NT2/D1 (cell line): Measurements from ENCODE around the gene PRM1.

Source experiments
- DNase-seq: peaks from one replicate; pipeline ENCODE4 v3.0.0-alpha.2; 2011; ENCODE audit warnings: low read depth, low spot score
- H3K27me3 ChIP-seq: 2 replicates; pipeline ENCODE4 v1.6.0; 2011; ENCODE audit warnings: mild to moderate bottlenecking; ENCODE audit not compliant: insufficient read length, insufficient read depth
- H3K36me3 ChIP-seq: 2 replicates; pipeline ENCODE4 v1.6.1; 2011; ENCODE audit warnings: mild to moderate bottlenecking, low read length, mixed read lengths; ENCODE audit not compliant: insufficient read depth, insufficient read length
- H3K4me1 ChIP-seq: 2 replicates; pipeline ENCODE4 v1.5.1; 2011; ENCODE audit not compliant: insufficient read depth, insufficient read length
- H3K4me3 ChIP-seq: 2 replicates; pipeline ENCODE4 v1.5.1; 2011; ENCODE audit warnings: low read depth; ENCODE audit not compliant: insufficient read length
- H3K9ac ChIP-seq: 2 replicates; pipeline ENCODE4 v1.6.0; 2011; ENCODE audit warnings: low read depth; ENCODE audit not compliant: insufficient read length
- H3K9me3 ChIP-seq: 2 replicates; pipeline ENCODE4 v1.5.1; 2011; ENCODE audit warnings: mild to moderate bottlenecking, low read length; ENCODE audit not compliant: insufficient read depth
- SUZ12 ChIP-seq: IDR thresholded peaks from 2 replicates; pipeline ENCODE4 v1.6.1; 2011; ENCODE audit not compliant: insufficient read length, insufficient read depth; ENCODE audit errors: extremely low read depth
- YY1 ChIP-seq: IDR thresholded peaks from 2 replicates; pipeline ENCODE4 v1.6.1; 2011; ENCODE audit not compliant: insufficient read length, insufficient read depth
- ZNF274 ChIP-seq: IDR thresholded peaks from 2 replicates; pipeline ENCODE4 v1.6.1; 2011; ENCODE audit warnings: mild to moderate bottlenecking, low read depth, low read length

Gene PRM1

GRCh38 chr16:11251525-11252481, 29.3 kb downstream of the PRM1 start:
- Histone ChIP-seq H3K36me3 (peaks cover 38% of the 10 kb centered on the region), H3K4me1 (peaks cover 21% of the 10 kb centered on the region), H3K9me3 (no peaks in the 10 kb centered on the region), H3K27me3 (no peaks in the 10 kb centered on the region), H3K9ac (no peak overlapping the region), H3K4me3 (no peak overlapping the region)
- no peak for DNase-seq
- TF ChIP-seq YY1 (no peak), ZNF274 (no peak), SUZ12 (no peak)

DNA sequence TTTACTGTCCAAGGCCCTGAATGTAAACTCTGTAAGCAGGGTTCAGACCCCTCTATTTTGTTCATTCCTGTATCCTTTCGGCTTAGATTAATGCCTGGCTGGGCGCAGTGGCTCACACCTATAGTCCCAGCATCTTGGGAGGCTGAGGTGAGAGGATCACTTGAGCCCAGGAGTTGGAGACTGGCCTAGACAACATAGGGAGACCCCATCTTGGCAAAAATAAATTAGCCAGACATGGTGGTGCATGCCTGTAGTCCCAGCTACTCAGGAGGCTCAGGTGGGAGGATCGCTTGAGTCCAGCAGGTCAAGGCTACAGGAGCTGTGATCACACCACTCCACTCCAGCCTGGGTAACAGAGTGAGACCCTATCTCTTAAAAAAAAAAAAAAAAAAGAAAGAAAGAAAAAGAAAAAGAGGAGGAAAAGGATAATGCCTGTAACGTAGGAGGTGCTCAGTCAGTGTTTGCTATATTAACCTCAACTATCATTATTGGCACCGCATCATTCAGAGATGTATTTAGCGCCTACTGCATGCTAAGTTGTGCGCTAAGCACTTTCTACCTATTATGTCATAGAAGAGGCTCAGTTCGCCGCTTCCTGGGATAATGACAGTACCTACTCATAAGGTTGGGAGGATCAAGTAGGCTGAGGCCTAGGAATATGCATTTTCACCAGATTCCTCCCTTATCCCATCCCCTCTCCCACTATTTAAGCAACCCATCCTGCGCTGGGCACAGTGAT, 30.2 kb downstream of the PRM1 start:
- Histone ChIP-seq H3K36me3 (peaks cover 38% of the 10 kb centered on the region), H3K9ac (no peak overlapping the region)

DNA sequence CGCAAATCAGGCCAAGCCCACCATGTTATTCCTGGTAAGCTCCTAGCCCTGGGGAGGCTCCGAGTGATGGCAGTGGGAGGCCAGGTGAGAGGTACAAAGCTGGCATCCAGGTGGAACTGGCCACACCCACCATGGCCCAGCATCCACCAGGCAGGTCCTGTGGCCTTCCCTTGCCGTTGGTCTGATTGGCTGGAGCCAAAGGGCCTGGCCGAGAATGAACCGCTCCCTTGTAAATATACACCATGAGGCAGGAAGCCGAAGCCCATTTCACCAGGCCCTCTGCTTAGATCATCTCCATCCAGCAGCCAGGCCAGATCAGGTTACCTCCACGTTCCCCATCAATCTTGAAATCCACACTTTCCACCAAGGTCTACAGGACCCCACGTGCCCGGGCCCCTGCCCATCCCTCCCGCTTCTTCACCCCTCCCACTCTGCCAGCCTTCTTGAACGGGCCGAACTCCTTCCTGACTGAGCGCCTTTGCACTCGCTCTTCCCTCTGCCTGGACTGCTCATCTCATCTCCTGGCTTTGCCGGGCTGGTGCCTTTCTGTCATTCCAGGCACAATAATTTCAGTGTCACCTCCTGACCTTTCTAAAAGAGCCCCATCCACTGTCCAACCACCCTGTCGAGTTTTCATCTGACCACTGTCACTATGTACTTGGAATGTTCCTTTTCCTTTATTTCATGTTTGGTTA, 30.9 kb downstream of the PRM1 start:
- H3K27me3 ChIP-seq = no peaks in the 10 kb centered on the region
- no peak overlapping the region for H3K4me3 ChIP-seq
- DNase-seq = no peak
- TF ChIP-seq ZNF274 = no peak
- no peak for TF ChIP-seq YY1
- TF ChIP-seq SUZ12 = no peak
- no peak overlapping the region for H3K9ac ChIP-seq
- peaks cover 21% of the 10 kb centered on the region for H3K4me1 ChIP-seq
- peaks cover 35% of the 10 kb centered on the region for H3K36me3 ChIP-seq
- H3K9me3 ChIP-seq = no peaks in the 10 kb centered on the region

More for the DNA sequence above, 30.2 kb downstream of the PRM1 start:
- TF ChIP-seq SUZ12 = no peak
- TF ChIP-seq ZNF274 = no peak
- H3K9me3 ChIP-seq = no peaks in the 10 kb centered on the region
- no peak for DNase-seq
- H3K27me3 ChIP-seq = no peaks in the 10 kb centered on the region
- peaks cover 21% of the 10 kb centered on the region for H3K4me1 ChIP-seq
- no peak overlapping the region for H3K4me3 ChIP-seq

GRCh38 chr16:11249233-11250061, 31.7 kb downstream of the PRM1 start:
- no peak for TF ChIP-seq YY1
- no peak for TF ChIP-seq ZNF274
- TF ChIP-seq SUZ12 = no peak
- Histone ChIP-seq H3K9me3 (no peaks in the 10 kb centered on the region), H3K9ac (no peak overlapping the region), H3K4me1 (peaks cover 21% of the 10 kb centered on the region), H3K27me3 (no peaks in the 10 kb centered on the region), H3K4me3 (no peak overlapping the region), H3K36me3 (peaks cover 28% of the 10 kb centered on the region)
- no peak for DNase-seq

DNA sequence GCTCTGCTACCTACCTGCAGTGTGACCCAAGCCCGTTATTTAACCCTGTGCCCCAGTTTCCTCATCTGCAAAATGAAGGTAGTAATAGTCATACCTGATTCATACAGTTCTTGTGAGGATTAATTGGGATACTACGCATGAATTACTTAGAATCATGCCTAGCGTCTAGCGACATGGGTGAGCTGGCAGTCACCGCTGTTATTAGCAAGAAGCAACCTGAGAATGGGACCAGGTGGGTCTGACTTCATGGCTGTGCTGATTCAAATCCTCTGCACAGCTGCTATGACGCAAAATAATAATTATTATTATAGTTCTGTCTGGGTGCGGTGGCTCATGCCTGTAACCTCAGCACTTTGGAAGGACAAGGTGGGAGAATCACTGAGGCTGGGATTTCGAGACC, 33.0 kb downstream of the PRM1 start:
- H3K9ac ChIP-seq = no peak overlapping the region
- peaks cover 14% of the 10 kb centered on the region for H3K36me3 ChIP-seq
- H3K4me1 ChIP-seq = peaks cover 15% of the 10 kb centered on the region
- no peaks in the 10 kb centered on the region for H3K9me3 ChIP-seq
- no peak for DNase-seq
- H3K4me3 ChIP-seq = no peak overlapping the region
- TF ChIP-seq YY1 = no peak
- no peak for TF ChIP-seq SUZ12
- TF ChIP-seq ZNF274 = no peak
- no peaks in the 10 kb centered on the region for H3K27me3 ChIP-seq

DNA sequence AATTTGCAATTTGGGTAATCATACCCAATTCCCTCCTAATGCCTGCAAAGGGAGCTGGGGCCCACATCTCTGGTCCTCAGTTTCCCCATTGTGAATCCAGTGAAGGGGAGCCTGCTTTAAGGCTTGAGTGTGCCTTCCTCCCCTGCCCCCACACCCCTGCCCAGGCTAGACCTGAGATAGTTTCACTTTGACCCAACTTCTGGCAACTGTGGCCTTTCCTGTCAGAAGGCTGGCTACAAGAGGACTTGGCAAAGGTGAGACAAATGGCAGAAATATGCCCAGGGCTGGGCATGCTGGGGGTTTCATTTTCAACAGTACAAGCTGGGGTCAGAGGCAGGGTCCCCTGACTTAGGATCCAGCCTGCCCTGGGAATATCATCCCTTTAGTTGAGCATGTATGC, 35.1 kb downstream of the PRM1 start:
- no peak for TF ChIP-seq ZNF274
- no peak for TF ChIP-seq YY1
- TF ChIP-seq SUZ12 = no peak
- Histone ChIP-seq H3K36me3 (no peaks in the 10 kb centered on the region), H3K4me1 (peaks cover 11% of the 10 kb centered on the region), H3K9me3 (no peaks in the 10 kb centered on the region), H3K27me3 (no peaks in the 10 kb centered on the region), H3K9ac (no peak overlapping the region), H3K4me3 (no peak overlapping the region)
- no peak for DNase-seq
